ENCODE measurements around the gene RIC8A.

RIC8A gene

GRCh38 chr11:204587-205109 lies 2.9 kb upstream of the RIC8A start:
- DNase-seq = no peak

GRCh38 chr11:205221-206001 lies 2.1 kb upstream of the RIC8A start:
- no peak for DNase-seq

- DNase-seq = no peak
These were observed 1.5 kb upstream of the RIC8A start for GRCh38 chr11:206002-206384.

- no peak for DNase-seq
These were observed 841 bp upstream of the RIC8A start for GRCh38 chr11:206526-207207.

GRCh38 chr11:207863-208180 lies 314 bp downstream of the RIC8A start:
- DNase-seq = no peak

- DNase-seq = peak; percentile 80
These were observed 841 bp downstream of the RIC8A start for GRCh38 chr11:208181-208916.

- no peak for DNase-seq
These were observed 1.4 kb downstream of the RIC8A start for GRCh38 chr11:208917-209260.

GRCh38 chr11:209275-210121 lies 2.0 kb downstream of the RIC8A start:
- no peak for DNase-seq

GRCh38 chr11:210122-210802 lies 2.8 kb downstream of the RIC8A start:
- no peak for DNase-seq

- DNase-seq = no peak
These were observed 3.3 kb downstream of the RIC8A start for GRCh38 chr11:210803-211180.

GRCh38 chr11:211295-211694 lies 3.8 kb downstream of the RIC8A start:
- no peak for DNase-seq

- no peak for DNase-seq
These were observed 4.2 kb downstream of the RIC8A start for GRCh38 chr11:211741-212140.

GRCh38 chr11:212150-213100 lies 4.9 kb downstream of the RIC8A start:
- DNase-seq = no peak

GRCh38 chr11:213111-213510 lies 5.6 kb downstream of the RIC8A start:
- no peak for DNase-seq

GRCh38 chr11:214083-214482 lies 6.6 kb downstream of the RIC8A start:
- no peak for DNase-seq

GRCh38 chr11:215581-216037 lies 8.1 kb downstream of the RIC8A start:
- no peak for DNase-seq

GRCh38 chr11:216081-216974 lies 8.8 kb downstream of the RIC8A start:
- DNase-seq = no peak

GRCh38 chr11:217704-218103 lies 10.2 kb downstream of the RIC8A start:
- no peak for DNase-seq

GRCh38 chr11:218815-219593 lies 11.5 kb downstream of the RIC8A start:
- DNase-seq = no peak

Data from activated CD4-positive, alpha-beta T cell treated with anti-CD3 and anti-CD28 coated beads, Interleukin-2, amount 50 U/mL, for 1 hour (primary cell).